IMR-90 (cell line): ENCODE data around the gene DPP10. TPM values are rescaled to one million over a fixed set of nuclear protein-coding genes. Genes with fewer than 3 reads are reported as not detected.
A peak's percentile ranks its signal among the peaks of the same experiment; 100 is the strongest.

Experiments
- ATAC-seq: fragments of 200-7000 bp; cut with Tn5 transposase; 2 replicates; pipeline ENCODE4 v1.9.1; 2020; ENCODE audit warnings: low read depth, mild to moderate bottlenecking, moderate library complexity
- BruUV-seq: library from RNA; stranded (reverse); fragments of 400-500 nt; replicated peaks from 2 replicates; lab custom pipeline; 2021; lab: Mats Ljungman, UMichigan
- CTCF ChIA-PET: fragments of 300-600 bp; formaldehyde crosslinking; extraction: SDS; loops from one replicate; lab custom pipeline; 2021; ENCODE audit warnings: antibody characterized with exemption; lab: Yijun Ruan, JAX
- POLR2A ChIA-PET: fragments of 300-600 bp; sonication (Branson Sonifier 250); formaldehyde crosslinking; loops from one replicate; lab custom pipeline; 2022; ENCODE audit warnings: antibody characterized with exemption; ENCODE audit not compliant: unreplicated experiment; lab: Charles Lee
- DNase-seq: peaks from one replicate; pipeline ENCODE4 v3.0.0; 2013
- H2AFZ ChIP-seq: replicated peaks from 2 replicates; pipeline ENCODE3; 2013; ENCODE audit warnings: low read length, mild to moderate bottlenecking; ENCODE audit not compliant: poor library complexity
- H2AK5ac ChIP-seq: 2 replicates; pipeline ENCODE4 v1.6.1; 2013; ENCODE audit warnings: low read depth, low read length, inconsistent platforms
- H2AK9ac ChIP-seq: replicated peaks from 2 replicates; pipeline ENCODE3; 2013; ENCODE audit warnings: mild to moderate bottlenecking, low read depth, low read length, moderate library complexity; ENCODE audit not compliant: poor library complexity
- H2BK120ac ChIP-seq: 2 replicates; pipeline ENCODE4 v1.6.1; 2013; ENCODE audit warnings: low read depth, low read length, inconsistent platforms
- H2BK15ac ChIP-seq: 3 replicates; pipeline ENCODE4 v1.6.1; 2013; ENCODE audit warnings: low read depth, low read length, inconsistent platforms
- H2BK20ac ChIP-seq: 2 replicates; pipeline ENCODE4 v1.6.1; 2013; ENCODE audit warnings: low read depth, mild to moderate bottlenecking, inconsistent platforms, low read length, moderate library complexity
- H2BK5ac ChIP-seq: 2 replicates; pipeline ENCODE4 v1.6.1; 2013; ENCODE audit warnings: mild to moderate bottlenecking, low read depth, low read length, inconsistent platforms; ENCODE audit not compliant: poor library complexity, severe bottlenecking
- H3K14ac ChIP-seq: replicated peaks from 2 replicates; pipeline ENCODE4 v1.6.1; 2013; ENCODE audit warnings: low read depth, low read length, inconsistent platforms
- H3K18ac ChIP-seq: 2 replicates; pipeline ENCODE4 v1.6.1; 2013; ENCODE audit warnings: low read depth, low read length, control low read depth
- H3K23ac ChIP-seq: 2 replicates; pipeline ENCODE4 v1.6.1; 2013; ENCODE audit warnings: low read depth, low read length, inconsistent platforms
- H3K27ac ChIP-seq: 2 replicates; pipeline ENCODE4 v1.5.1; 2013; ENCODE audit warnings: mild to moderate bottlenecking, control low read depth, low read length; ENCODE audit not compliant: insufficient read depth
- H3K27me3 ChIP-seq: 2 replicates; pipeline ENCODE4 v1.6.1; 2013; ENCODE audit warnings: low read length; ENCODE audit not compliant: control insufficient read depth, insufficient read depth
- H3K36me3 ChIP-seq: 2 replicates; pipeline ENCODE4 v1.6.1; 2013; ENCODE audit warnings: low read length, mixed read lengths; ENCODE audit not compliant: control insufficient read depth, insufficient read depth
- H3K4ac ChIP-seq: 2 replicates; pipeline ENCODE4 v1.6.1; 2013; ENCODE audit warnings: low read depth, low read length, inconsistent platforms
- H3K4me1 ChIP-seq: 2 replicates; pipeline ENCODE4 v1.6.1; 2013; ENCODE audit warnings: low read length, mixed read lengths; ENCODE audit not compliant: control insufficient read depth, insufficient read depth
- H3K4me2 ChIP-seq: 2 replicates; pipeline ENCODE4 v1.6.1; 2013; ENCODE audit warnings: low read depth, mild to moderate bottlenecking, control low read depth, low read length, moderate library complexity
- H3K4me3 ChIP-seq: 2 replicates; pipeline ENCODE4 v1.5.1; 2013; ENCODE audit warnings: low read depth, mild to moderate bottlenecking, control low read depth, low read length, moderate library complexity; ENCODE audit not compliant: insufficient read depth
- H3K56ac ChIP-seq: 2 replicates; pipeline ENCODE4 v1.6.1; 2013; ENCODE audit warnings: low read length, inconsistent platforms; ENCODE audit not compliant: insufficient read depth; ENCODE audit errors: extremely low read depth
- H3K79me1 ChIP-seq, 2 experiments: 2 replicates each; pipeline ENCODE4 v1.6.1; 2013; ENCODE audit warnings: low read length in 2 of 2, inconsistent platforms in 1 of 2, low read depth in 1 of 2
- H3K9ac ChIP-seq: 2 replicates; pipeline ENCODE4 v1.6.1; 2013; ENCODE audit warnings: low read depth, low read length, control low read depth
- H3K9me1 ChIP-seq: 2 replicates; pipeline ENCODE4 v1.6.1; 2013; ENCODE audit warnings: low read length, inconsistent platforms; ENCODE audit not compliant: insufficient read depth
- H3K9me3 ChIP-seq: 2 replicates; pipeline ENCODE4 v1.6.1; 2013; ENCODE audit warnings: low read length; ENCODE audit not compliant: control insufficient read depth, insufficient read depth
- H4K20me1 ChIP-seq: 2 replicates; pipeline ENCODE4 v1.6.1; 2013; ENCODE audit warnings: low read length, inconsistent platforms; ENCODE audit not compliant: insufficient read depth
- H4K5ac ChIP-seq: 2 replicates; pipeline ENCODE4 v1.6.1; 2013; ENCODE audit warnings: mild to moderate bottlenecking, low read depth, low read length, control low read depth
- H4K8ac ChIP-seq, 2 experiments: 2 replicates each; pipeline ENCODE4 v1.6.1; 2013; ENCODE audit warnings: low read depth in 2 of 2, low read length in 2 of 2, control low read depth in 1 of 2, inconsistent platforms in 1 of 2
- H4K91ac ChIP-seq: 2 replicates; pipeline ENCODE4 v1.6.1; 2013; ENCODE audit warnings: low read depth, low read length, inconsistent platforms; ENCODE audit not compliant: insufficient read depth
- BHLHE40 ChIP-seq: fragments of 150-350 bp; IDR thresholded peaks from 2 replicates; pipeline ENCODE4 v1.6.1; 2016; ENCODE audit warnings: mild to moderate bottlenecking, low read depth, low read length
- CEBPB ChIP-seq: IDR thresholded peaks from 2 replicates; pipeline ENCODE4 v1.6.1; 2012; ENCODE audit warnings: low read depth, low read length, improper control_type of control experiment
- CHD1 ChIP-seq: IDR thresholded peaks from 2 replicates; pipeline ENCODE4 v1.6.1; 2012; ENCODE audit warnings: low read depth, low read length, improper control_type of control experiment
- FOS ChIP-seq: fragments of 150-350 bp; IDR thresholded peaks from 2 replicates; pipeline ENCODE4 v1.6.1; 2016; ENCODE audit warnings: low read depth, low read length
- MAFK ChIP-seq: IDR thresholded peaks from 2 replicates; pipeline ENCODE4 v1.6.1; 2012; ENCODE audit warnings: low read depth, low read length, improper control_type of control experiment
- MAZ ChIP-seq: IDR thresholded peaks from 2 replicates; pipeline ENCODE4 v1.6.1; 2012; ENCODE audit warnings: low read depth, mild to moderate bottlenecking, low read length, improper control_type of control experiment, moderate library complexity, borderline replicate concordance
- MXI1 ChIP-seq: IDR thresholded peaks from 2 replicates; pipeline ENCODE4 v1.6.1; 2012; ENCODE audit warnings: low read depth, mild to moderate bottlenecking, low read length, moderate library complexity, borderline replicate concordance
- NFE2L2 ChIP-seq: fragments of 150-350 bp; IDR thresholded peaks from 2 replicates; pipeline ENCODE4 v1.6.1; 2016; ENCODE audit warnings: low read depth, mild to moderate bottlenecking, low read length
- POLR2A ChIP-seq: IDR thresholded peaks from 2 replicates; pipeline ENCODE4 v1.6.1; 2012; ENCODE audit warnings: mild to moderate bottlenecking, low read depth, low read length
- RCOR1 ChIP-seq: IDR thresholded peaks from 2 replicates; pipeline ENCODE4 v1.6.1; 2012; ENCODE audit warnings: mild to moderate bottlenecking, low read length, improper control_type of control experiment; ENCODE audit not compliant: insufficient replicate concordance
- RFX5 ChIP-seq: IDR thresholded peaks from 2 replicates; pipeline ENCODE4 v1.8.0; 2012; ENCODE audit warnings: low read depth, mild to moderate bottlenecking, low read length, moderate library complexity
- WGBS, 2 experiments: methylation state at CpG; one replicate each; pipeline versions ENCODE4 v1.1.5 to v1.1.7; 2013; ENCODE audit warnings: missing lambda C conversion rate in 2 of 2; ENCODE audit not compliant: insufficient read length in 1 of 2; ENCODE audit errors: extremely low coverage in 2 of 2; 5-methylcytosine and 5-hydroxymethylcytosine counted together
- dilution Hi-C: fragments of 300-500 bp; cut with HindIII; formaldehyde crosslinking; loops from one replicate; pipeline ENCODE4 v1.14.3; 2018; ENCODE audit warnings: low sequenced_read_pairs; ENCODE audit not compliant: unreplicated experiment
- in situ Hi-C: fragments of 300-500 bp; cut with MboI; formaldehyde crosslinking; loops from 3 replicates; pipeline ENCODE4 v1.14.3; 2019; ENCODE audit warnings: low sequenced_read_pairs, inconsistent platforms, mixed read lengths
- intact Hi-C: fragments of 100-400 bp; cut with micrococcal nuclease; formaldehyde crosslinking; loops from 2 replicates; pipeline ENCODE4 v1.10.0; 2022
- polyA plus RNA-seq, 3 experiments: library from polyadenylated mRNA; depleted of rRNA; stranded (reverse); fragments of >200 nt; gene quantifications; 2 replicates each; pipeline ENCODE4 v1.2.3, GENCODE V29; 2012; ENCODE audit warnings: low replicate concordance in 1 of 3
- total RNA-seq: library from RNA; depleted of rRNA; stranded (reverse); fragments of >200 nt; gene quantifications from 2 replicates; pipeline ENCODE4 v1.2.3, GENCODE V29; 2012
- TF ChIP-seq, protein P1 (sequence below): conservative IDR thresholded peaks from 2 replicates; pipeline ENCODE4 v1.5.1; 2012; ENCODE audit warnings: mild to moderate bottlenecking, low read depth, low read length, improper control_type of control experiment
- TF ChIP-seq, protein P2 (sequence below): fragments of 150-350 bp; IDR thresholded peaks from 2 replicates; pipeline ENCODE4 v1.6.1; 2017; ENCODE audit warnings: mild to moderate bottlenecking, antibody characterized with exemption, low read length, low read depth
- TF ChIP-seq, protein P3 (sequence below): fragments of 150-350 bp; IDR thresholded peaks from 2 replicates; pipeline ENCODE4 v1.6.1; 2016; ENCODE audit warnings: low read depth, mild to moderate bottlenecking, low read length, moderate library complexity, borderline replicate concordance

Gene DPP10
- total and polyA plus RNA-seq, 2 of the 4 experiments (the other 2 are of a cell fraction) = not detected

DNA sequence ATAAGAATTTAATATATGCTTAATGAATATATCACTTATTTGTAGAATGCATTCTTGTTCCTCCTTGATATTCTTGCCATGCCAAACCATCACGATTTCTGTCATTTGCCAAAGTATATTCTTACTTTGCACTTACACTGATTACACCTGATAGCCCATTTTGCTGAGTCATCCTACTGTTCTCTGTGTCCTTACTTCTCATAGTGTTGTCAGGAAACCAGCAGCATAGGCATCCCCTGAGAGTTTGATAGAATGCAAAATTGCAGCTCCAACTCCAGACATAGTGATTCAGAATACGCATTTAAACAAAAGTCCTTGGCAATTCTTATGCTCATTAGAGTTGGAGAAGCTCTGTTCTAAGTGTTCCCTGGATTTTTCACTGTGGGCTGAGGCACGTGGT lies 687.1 kb downstream of the DPP10 start:
- H2BK15ac ChIP-seq = no peak overlapping the region
- H3K4ac ChIP-seq = no peak overlapping the region
- H3K9me3 ChIP-seq = no peaks in the 10 kb centered on the region
- H2BK5ac ChIP-seq = no peak overlapping the region
- no peak overlapping the region for H3K4me2 ChIP-seq
- intact Hi-C loops = no loop called here
- no peak overlapping the region for H2AFZ ChIP-seq
- H4K20me1 ChIP-seq = no peaks in the 10 kb centered on the region
- H2AK9ac ChIP-seq = no peak overlapping the region
- H4K5ac ChIP-seq = no peak overlapping the region
- POLR2A ChIA-PET = no interaction called here
- ATAC-seq = no peak
- no peaks in the 10 kb centered on the region for H3K9me1 ChIP-seq
- H3K27me3 ChIP-seq = no peaks in the 10 kb centered on the region
- no peaks in the 10 kb centered on the region for H3K36me3 ChIP-seq
- no peak overlapping the region for H2BK120ac ChIP-seq
- DNase-seq = no peak
- H3K23ac ChIP-seq = no peak overlapping the region
- no peak overlapping the region for H3K4me3 ChIP-seq
- H3K14ac ChIP-seq = no peak overlapping the region
- no peak overlapping the region for H3K27ac ChIP-seq
- H4K91ac ChIP-seq = no peak overlapping the region
- no CpG with 5 or more reads among the region's 3 CpGs for WGBS, 2 experiments
- TF ChIP-seq FOS (no peak), BHLHE40 (no peak), NFE2L2 (peak; percentile 93), POLR2A (no peak), RCOR1 (no peak), CHD1 (no peak), MAZ (no peak), RFX5 (no peak), MAFK (peak; percentile 63), MXI1 (no peak), CEBPB (no peak)
- TF ChIP-seq, protein P1, sequence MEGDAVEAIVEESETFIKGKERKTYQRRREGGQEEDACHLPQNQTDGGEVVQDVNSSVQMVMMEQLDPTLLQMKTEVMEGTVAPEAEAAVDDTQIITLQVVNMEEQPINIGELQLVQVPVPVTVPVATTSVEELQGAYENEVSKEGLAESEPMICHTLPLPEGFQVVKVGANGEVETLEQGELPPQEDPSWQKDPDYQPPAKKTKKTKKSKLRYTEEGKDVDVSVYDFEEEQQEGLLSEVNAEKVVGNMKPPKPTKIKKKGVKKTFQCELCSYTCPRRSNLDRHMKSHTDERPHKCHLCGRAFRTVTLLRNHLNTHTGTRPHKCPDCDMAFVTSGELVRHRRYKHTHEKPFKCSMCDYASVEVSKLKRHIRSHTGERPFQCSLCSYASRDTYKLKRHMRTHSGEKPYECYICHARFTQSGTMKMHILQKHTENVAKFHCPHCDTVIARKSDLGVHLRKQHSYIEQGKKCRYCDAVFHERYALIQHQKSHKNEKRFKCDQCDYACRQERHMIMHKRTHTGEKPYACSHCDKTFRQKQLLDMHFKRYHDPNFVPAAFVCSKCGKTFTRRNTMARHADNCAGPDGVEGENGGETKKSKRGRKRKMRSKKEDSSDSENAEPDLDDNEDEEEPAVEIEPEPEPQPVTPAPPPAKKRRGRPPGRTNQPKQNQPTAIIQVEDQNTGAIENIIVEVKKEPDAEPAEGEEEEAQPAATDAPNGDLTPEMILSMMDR = no peak
- TF ChIP-seq, protein P2, sequence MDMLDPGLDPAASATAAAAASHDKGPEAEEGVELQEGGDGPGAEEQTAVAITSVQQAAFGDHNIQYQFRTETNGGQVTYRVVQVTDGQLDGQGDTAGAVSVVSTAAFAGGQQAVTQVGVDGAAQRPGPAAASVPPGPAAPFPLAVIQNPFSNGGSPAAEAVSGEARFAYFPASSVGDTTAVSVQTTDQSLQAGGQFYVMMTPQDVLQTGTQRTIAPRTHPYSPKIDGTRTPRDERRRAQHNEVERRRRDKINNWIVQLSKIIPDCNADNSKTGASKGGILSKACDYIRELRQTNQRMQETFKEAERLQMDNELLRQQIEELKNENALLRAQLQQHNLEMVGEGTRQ = no peak
- TF ChIP-seq, protein P3, sequence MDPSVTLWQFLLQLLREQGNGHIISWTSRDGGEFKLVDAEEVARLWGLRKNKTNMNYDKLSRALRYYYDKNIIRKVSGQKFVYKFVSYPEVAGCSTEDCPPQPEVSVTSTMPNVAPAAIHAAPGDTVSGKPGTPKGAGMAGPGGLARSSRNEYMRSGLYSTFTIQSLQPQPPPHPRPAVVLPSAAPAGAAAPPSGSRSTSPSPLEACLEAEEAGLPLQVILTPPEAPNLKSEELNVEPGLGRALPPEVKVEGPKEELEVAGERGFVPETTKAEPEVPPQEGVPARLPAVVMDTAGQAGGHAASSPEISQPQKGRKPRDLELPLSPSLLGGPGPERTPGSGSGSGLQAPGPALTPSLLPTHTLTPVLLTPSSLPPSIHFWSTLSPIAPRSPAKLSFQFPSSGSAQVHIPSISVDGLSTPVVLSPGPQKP = no peak
- no peaks in the 10 kb centered on the region for H3K79me1 ChIP-seq
- no TSS peak for BruUV-seq
- no peak overlapping the region for H2AK5ac ChIP-seq
- no peak overlapping the region for H2BK20ac ChIP-seq
- H4K8ac ChIP-seq = no peak overlapping the region
- no peak overlapping the region for H3K56ac ChIP-seq
- in situ Hi-C loops = no loop called here
- H3K9ac ChIP-seq = no peak overlapping the region
- no peak overlapping the region for H3K18ac ChIP-seq
- dilution Hi-C loops = no loop called here
- CTCF ChIA-PET = no interaction called here
- H3K4me1 ChIP-seq = no peaks in the 10 kb centered on the region
